Breast epithelium (tissue), 4 donors: Measurements from ENCODE around the gene FAF1. TPM values are rescaled to one million over a fixed set of nuclear protein-coding genes. Genes with fewer than 3 reads are reported as not detected.

Experiments
- DNase-seq, 2 donors: peaks; one replicate each; pipeline ENCODE4 v3.0.0-alpha.2; 2019; ENCODE audit warnings: low spot score in 2 of 2
- H3K27ac ChIP-seq, 2 donors: fragments of 200-600 bp; sonication (generic) in 1 of 2; one replicate each; pipeline ENCODE4 v1.5.1; 2016 to 2019; ENCODE audit warnings: mild to moderate bottlenecking in 1 of 2
- H3K27me3 ChIP-seq, 2 donors: fragments of 200-600 bp; sonication (generic) in 1 of 2; one replicate each; pipeline versions ENCODE4 v1.5.1 to v1.6.0; 2017 to 2019; ENCODE audit warnings: control low read depth in 1 of 2, mild to moderate bottlenecking in 1 of 2
- H3K36me3 ChIP-seq: fragments of 200-600 bp; one replicate; pipeline ENCODE4 v1.5.1; 2019
- H3K4me1 ChIP-seq, 2 donors: fragments of 200-600 bp; sonication (generic); one replicate each; pipeline ENCODE4 v1.5.1; 2016 to 2019; ENCODE audit warnings: control low read depth in 1 of 2
- H3K4me3 ChIP-seq, 3 donors: fragments of 200-600 bp; sonication (generic); 1 replicate in 2 of 3; 2 replicates in 1 of 3; pipeline ENCODE4 v1.5.1; 2016 to 2019; ENCODE audit warnings: mild to moderate bottlenecking in 3 of 3, moderate library complexity in 2 of 3
- H3K9me3 ChIP-seq, 2 donors: fragments of 200-600 bp; sonication (generic) in 1 of 2; one replicate each; pipeline ENCODE4 v1.5.1; 2016 to 2019; ENCODE audit warnings: control low read depth in 1 of 2
- POLR2A ChIP-seq: fragments of 450-650 bp; IDR thresholded peaks from one replicate; pipeline ENCODE4 v1.6.1; 2016; ENCODE audit warnings: antibody characterized with exemption, mild to moderate bottlenecking, moderate library complexity
- POLR2AphosphoS5 ChIP-seq, 3 donors: sonication (generic); formaldehyde crosslinking; IDR thresholded peaks; one replicate each; pipeline ENCODE4 v1.6.1; 2017; ENCODE audit warnings: antibody characterized with exemption in 3 of 3
- intact Hi-C: fragments of 100-400 bp; cut with DNase I; formaldehyde crosslinking; loops from one replicate; pipeline ENCODE4 v1.15.1; 2023; ENCODE audit warnings: low total_unique reads
- total RNA-seq, 3 donors: library from RNA; depleted of rRNA; stranded (reverse); fragments of >200 nt; gene quantifications; one replicate each; pipeline ENCODE4 v1.1.0, GENCODE V29; 2016
- TF ChIP-seq, protein P1 (sequence below), 3 donors: fragments of 450-650 bp; IDR thresholded peaks; one replicate each; pipeline ENCODE4 v1.5.1; 2016 to 2017; ENCODE audit warnings: antibody characterized with exemption in 3 of 3, mild to moderate bottlenecking in 3 of 3, moderate library complexity in 3 of 3

Gene FAF1
- total RNA-seq, 3 donors from 2014 or later: 34.9 to 58.2 (median 42.0) TPM

DNA sequence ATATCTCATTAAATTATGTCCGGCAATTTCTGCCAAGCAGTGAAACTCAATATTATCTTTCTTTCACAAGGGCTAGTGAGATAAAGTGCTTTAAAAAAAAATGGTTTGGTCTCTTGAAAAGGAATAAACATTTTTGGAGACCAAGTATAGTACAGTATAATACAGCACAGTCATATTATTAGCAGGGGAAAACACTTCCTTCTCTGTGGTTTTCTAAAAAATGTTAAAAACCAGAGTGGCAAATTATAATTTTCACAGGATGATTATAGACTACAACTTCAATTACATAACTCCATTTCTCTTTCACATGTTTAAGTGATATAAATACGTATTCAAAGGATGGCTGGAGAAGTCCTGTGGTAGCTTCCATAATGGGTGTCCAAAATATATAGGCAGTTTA lies 366.6 kb downstream of the FAF1 start:
- Histone ChIP-seq H3K36me3 (no peaks in the 10 kb centered on the region), H3K9me3 (no peaks in the 10 kb centered on the region), H3K4me1 (no peaks in the 10 kb centered on the region), H3K4me3 (no peak overlapping the region), H3K27ac (no peak overlapping the region), H3K27me3 (no peaks in the 10 kb centered on the region)
- TF ChIP-seq POLR2A: no peak
- TF ChIP-seq, protein P1, sequence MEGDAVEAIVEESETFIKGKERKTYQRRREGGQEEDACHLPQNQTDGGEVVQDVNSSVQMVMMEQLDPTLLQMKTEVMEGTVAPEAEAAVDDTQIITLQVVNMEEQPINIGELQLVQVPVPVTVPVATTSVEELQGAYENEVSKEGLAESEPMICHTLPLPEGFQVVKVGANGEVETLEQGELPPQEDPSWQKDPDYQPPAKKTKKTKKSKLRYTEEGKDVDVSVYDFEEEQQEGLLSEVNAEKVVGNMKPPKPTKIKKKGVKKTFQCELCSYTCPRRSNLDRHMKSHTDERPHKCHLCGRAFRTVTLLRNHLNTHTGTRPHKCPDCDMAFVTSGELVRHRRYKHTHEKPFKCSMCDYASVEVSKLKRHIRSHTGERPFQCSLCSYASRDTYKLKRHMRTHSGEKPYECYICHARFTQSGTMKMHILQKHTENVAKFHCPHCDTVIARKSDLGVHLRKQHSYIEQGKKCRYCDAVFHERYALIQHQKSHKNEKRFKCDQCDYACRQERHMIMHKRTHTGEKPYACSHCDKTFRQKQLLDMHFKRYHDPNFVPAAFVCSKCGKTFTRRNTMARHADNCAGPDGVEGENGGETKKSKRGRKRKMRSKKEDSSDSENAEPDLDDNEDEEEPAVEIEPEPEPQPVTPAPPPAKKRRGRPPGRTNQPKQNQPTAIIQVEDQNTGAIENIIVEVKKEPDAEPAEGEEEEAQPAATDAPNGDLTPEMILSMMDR (IDR thresholded peaks at IDR 0.05): no peak
- TF ChIP-seq POLR2AphosphoS5 (IDR thresholded peaks at IDR 0.05): no peak
- no peak for DNase-seq
- intact Hi-C loops: no loop called here

DNA sequence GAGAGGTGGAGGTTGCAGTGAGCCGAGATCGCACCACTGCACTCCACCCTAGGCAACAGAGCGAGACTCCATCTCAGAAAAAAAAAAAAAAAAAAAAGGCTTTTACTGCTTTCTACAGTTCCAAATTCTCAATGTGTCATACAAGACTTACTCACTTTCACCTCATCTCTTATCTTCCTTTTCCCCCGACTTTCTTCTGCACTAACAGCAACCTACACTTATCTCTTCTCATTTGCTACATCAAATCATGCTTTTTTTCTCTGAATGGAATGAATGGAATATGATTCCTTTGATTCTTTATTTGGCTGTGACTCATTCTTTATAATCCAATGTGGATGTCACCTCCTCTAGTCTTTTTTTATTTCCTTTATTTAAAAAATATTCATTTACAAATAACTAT lies 368.5 kb downstream of the FAF1 start:
- no peaks in the 10 kb centered on the region for H3K36me3 ChIP-seq
- H3K27me3 ChIP-seq: no peaks in the 10 kb centered on the region
- intact Hi-C loops: no loop called here
- H3K27ac ChIP-seq: no peak overlapping the region
- H3K4me3 ChIP-seq: no peak overlapping the region
- no peaks in the 10 kb centered on the region for H3K9me3 ChIP-seq
- DNase-seq: no peak
- no peaks in the 10 kb centered on the region for H3K4me1 ChIP-seq
- TF ChIP-seq POLR2AphosphoS5 (IDR thresholded peaks at IDR 0.05): no peak

DNA sequence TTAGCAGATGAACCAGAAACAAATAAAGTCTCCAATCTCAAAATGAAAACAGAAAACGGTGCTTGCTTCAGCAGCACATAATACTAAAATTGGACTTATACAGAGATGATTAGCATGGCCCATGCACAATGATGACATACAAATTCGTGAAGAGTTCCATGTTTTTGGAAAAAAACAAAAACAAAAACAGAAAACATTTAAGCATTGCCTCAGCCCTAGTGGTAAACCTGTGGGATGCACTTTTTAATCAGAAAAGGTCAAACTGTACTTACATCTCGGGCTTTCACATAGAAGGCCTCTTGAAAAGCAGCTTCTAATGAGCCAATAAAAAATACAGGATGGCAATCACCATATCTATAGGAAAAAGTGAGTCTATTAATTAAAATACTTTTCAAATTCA lies 377.7 kb downstream of the FAF1 start:
- H3K4me1 ChIP-seq: no peaks in the 10 kb centered on the region
- TF ChIP-seq POLR2AphosphoS5 (IDR thresholded peaks at IDR 0.05) (no peak), POLR2A (no peak)
- TF ChIP-seq, protein P1 (IDR thresholded peaks at IDR 0.05): no peak
- no peak overlapping the region for H3K27ac ChIP-seq
- no peak for DNase-seq
- H3K27me3 ChIP-seq: no peaks in the 10 kb centered on the region
- H3K9me3 ChIP-seq: no peaks in the 10 kb centered on the region
- no peak overlapping the region for H3K4me3 ChIP-seq
- intact Hi-C loops: no loop called here
- peaks cover 3% of the 10 kb centered on the region for H3K36me3 ChIP-seq

DNA sequence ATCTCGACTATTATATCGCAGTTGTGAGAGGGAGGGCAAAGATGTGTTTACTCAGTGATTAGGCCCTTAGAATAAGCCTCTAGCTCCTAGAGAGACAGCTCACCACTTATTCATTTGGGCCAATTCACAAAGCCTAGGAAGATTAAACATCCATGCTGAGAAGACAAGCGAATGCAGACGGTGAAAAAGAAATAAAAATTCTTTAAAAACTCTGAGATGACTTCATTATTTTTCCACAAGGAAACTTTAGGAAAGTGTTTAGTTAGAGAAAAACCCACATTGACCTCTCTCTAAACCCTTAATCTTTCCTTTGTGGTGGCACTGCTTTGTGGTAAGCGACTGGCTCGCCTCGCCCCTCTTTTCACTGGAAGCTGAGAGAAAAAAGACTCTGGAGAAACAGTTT lies 390.0 kb downstream of the FAF1 start:
- no peak overlapping the region for H3K4me3 ChIP-seq
- intact Hi-C loops: loop anchor here (2.0 kb wide), 1 partner anchor 57 kb away; no protein-coding TSS in a partner anchor
- H3K36me3 ChIP-seq: no peaks in the 10 kb centered on the region
- no peaks in the 10 kb centered on the region for H3K4me1 ChIP-seq
- H3K27ac ChIP-seq: no peak overlapping the region
- no peaks in the 10 kb centered on the region for H3K9me3 ChIP-seq
- TF ChIP-seq, protein P1 (IDR thresholded peaks at IDR 0.05): no peak
- TF ChIP-seq POLR2AphosphoS5 (IDR thresholded peaks at IDR 0.05): no peak
- TF ChIP-seq POLR2A: no peak
- DNase-seq: no peak
- H3K27me3 ChIP-seq: no peaks in the 10 kb centered on the region

DNA sequence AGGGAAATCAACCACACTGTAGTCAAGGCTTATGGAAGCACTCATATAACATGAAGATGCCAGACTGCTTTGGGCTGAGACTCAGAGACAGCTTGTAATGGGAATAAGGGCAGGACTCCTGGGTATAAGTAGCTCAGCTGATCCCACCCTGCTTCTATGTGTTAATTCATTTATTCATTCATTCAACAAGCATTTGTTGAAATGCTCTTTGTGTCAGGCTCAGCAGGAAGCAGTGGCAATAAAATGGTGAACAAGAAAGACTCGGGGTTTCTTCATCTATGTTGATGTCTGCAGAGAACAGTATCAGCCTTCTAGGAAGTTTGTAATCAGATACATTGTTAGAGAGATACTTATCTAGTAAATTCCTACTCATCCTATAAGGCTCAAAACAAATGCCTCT lies 391.3 kb downstream of the FAF1 start:
- DNase-seq: no peak
- Histone ChIP-seq H3K27me3 (no peaks in the 10 kb centered on the region), H3K27ac (no peak overlapping the region), H3K36me3 (no peaks in the 10 kb centered on the region), H3K4me3 (no peak overlapping the region), H3K9me3 (no peaks in the 10 kb centered on the region), H3K4me1 (no peaks in the 10 kb centered on the region)
- TF ChIP-seq POLR2AphosphoS5 (IDR thresholded peaks at IDR 0.05) (no peak), POLR2A (no peak)
- TF ChIP-seq, protein P1 (IDR thresholded peaks at IDR 0.05): no peak
- intact Hi-C loops: no loop called here

DNA sequence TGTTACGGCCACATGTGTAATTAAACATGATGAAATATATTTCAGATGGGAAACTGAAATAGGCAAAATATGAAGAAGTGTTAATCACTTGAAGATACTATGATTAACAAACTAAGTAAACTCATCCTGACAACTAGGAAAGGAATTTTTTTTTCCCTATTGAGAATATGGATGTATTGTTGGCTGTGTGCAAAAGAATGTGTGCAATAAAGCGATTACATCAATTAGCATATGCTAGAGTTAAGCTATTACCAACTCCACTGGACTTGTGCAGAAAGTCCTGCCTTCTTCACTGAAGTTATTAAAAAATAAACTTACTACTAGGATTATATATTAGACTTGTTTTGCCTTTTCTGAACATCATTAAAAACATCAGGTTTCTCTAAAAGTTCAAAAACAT lies 393.7 kb downstream of the FAF1 start:
- intact Hi-C loops: no loop called here

More for the DNA sequence above, 393.7 kb downstream of the FAF1 start:
- H3K4me1 ChIP-seq: no peaks in the 10 kb centered on the region
- H3K9me3 ChIP-seq: no peaks in the 10 kb centered on the region
- DNase-seq: no peak
- H3K27ac ChIP-seq: no peak overlapping the region
- H3K4me3 ChIP-seq: no peak overlapping the region
- H3K36me3 ChIP-seq: no peaks in the 10 kb centered on the region
- H3K27me3 ChIP-seq: no peaks in the 10 kb centered on the region
- TF ChIP-seq POLR2AphosphoS5 (IDR thresholded peaks at IDR 0.05) (no peak), POLR2A (no peak)
